Measurements from ENCODE around the gene CAMK1G. TPM values are rescaled to one million over a fixed set of nuclear protein-coding genes. Genes with fewer than 3 reads are reported as not detected.

The CAMK1G gene
- total RNA-seq, 1 experiment from 2014 or later, result 21.2 TPM

- H3K36me3 ChIP-seq (ENCODE audit: insufficient read depth, low read length, poor library complexity, severe bottlenecking), result peaks cover 62% of the 10 kb centered on the region
Measured at GRCh38 chr1:209613400-209614150, 30.1 kb downstream of the CAMK1G start.

GRCh38 chr1:209614151-209614420, 30.6 kb downstream of the CAMK1G start:
- Histone ChIP-seq H3K27me3 (replicated peaks; ENCODE audit: insufficient read depth, low read depth, low read length, poor library complexity) (no peaks in the 10 kb centered on the region), H3K4me3 (ENCODE audit: low read depth, low read length, poor library complexity, severe bottlenecking) (no peak overlapping the region), H3K27ac (ENCODE audit: low read depth, low read length, poor library complexity, severe bottlenecking) (no peak overlapping the region), H3K4me1 (ENCODE audit: insufficient read depth, low read length, poor library complexity, severe bottlenecking) (peaks cover 12% of the 10 kb centered on the region), H3K9me3 (ENCODE audit: low read depth, low read length, poor library complexity, severe bottlenecking) (no peaks in the 10 kb centered on the region), H3K36me3 (ENCODE audit: insufficient read depth, low read length, poor library complexity, severe bottlenecking) (peaks cover 61% of the 10 kb centered on the region)
- DNase-seq (ENCODE audit: low spot score), result no peak
- BruUV-seq (replicated peaks), result no TSS peak
- ChIA-PET POLR2A (ENCODE audit: low non-redundant PET) (no interaction called here), CTCF (no interaction called here)
- intact Hi-C loops (cut with micrococcal nuclease; ENCODE audit: unreplicated experiment), result no loop called here
- TF ChIP-seq CTCF (conservative IDR thresholded peaks at IDR 0.05; ENCODE audit: low read depth, low read length) (no peak), EZH2 (IDR thresholded peaks at IDR 0.05; ENCODE audit: borderline replicate concordance, low read depth, low read length, poor library complexity, severe bottlenecking) (no peak)

More at GRCh38 chr1:209613400-209614150, 30.1 kb downstream of the CAMK1G start:
- POLR2A ChIA-PET (ENCODE audit: low non-redundant PET), result no interaction called here
- H3K27me3 ChIP-seq (replicated peaks; ENCODE audit: insufficient read depth, low read depth, low read length, poor library complexity), result no peaks in the 10 kb centered on the region
- CTCF ChIA-PET, result interaction anchor here (0.6 kb wide), 1 partner anchor 48 kb away, joined by 3 read pairs; no protein-coding TSS in a partner anchor
- TF ChIP-seq EZH2 (IDR thresholded peaks at IDR 0.05; ENCODE audit: borderline replicate concordance, low read depth, low read length, poor library complexity, severe bottlenecking) (no peak), CTCF (conservative IDR thresholded peaks at IDR 0.05; ENCODE audit: low read depth, low read length) (no peak)
- DNase-seq (ENCODE audit: low spot score), result no peak
- TSS peak; percentile 36 for BruUV-seq (replicated peaks)
- H3K4me1 ChIP-seq (ENCODE audit: insufficient read depth, low read length, poor library complexity, severe bottlenecking), result peaks cover 12% of the 10 kb centered on the region
- no peak overlapping the region for H3K27ac ChIP-seq (ENCODE audit: low read depth, low read length, poor library complexity, severe bottlenecking)
- no peak overlapping the region for H3K4me3 ChIP-seq (ENCODE audit: low read depth, low read length, poor library complexity, severe bottlenecking)
- H3K9me3 ChIP-seq (ENCODE audit: low read depth, low read length, poor library complexity, severe bottlenecking), result no peaks in the 10 kb centered on the region
- intact Hi-C loops (cut with micrococcal nuclease; ENCODE audit: unreplicated experiment), result no loop called here

GRCh38 chr1:209614906-209615305, 31.4 kb downstream of the CAMK1G start:
- ChIA-PET POLR2A (ENCODE audit: low non-redundant PET) (no interaction called here), CTCF (no interaction called here)
- H3K27me3 ChIP-seq (replicated peaks; ENCODE audit: insufficient read depth, low read depth, low read length, poor library complexity), result no peaks in the 10 kb centered on the region
- no peak overlapping the region for H3K4me3 ChIP-seq (ENCODE audit: low read depth, low read length, poor library complexity, severe bottlenecking)
- intact Hi-C loops (cut with micrococcal nuclease; ENCODE audit: unreplicated experiment), result no loop called here
- H3K9me3 ChIP-seq (ENCODE audit: low read depth, low read length, poor library complexity, severe bottlenecking), result no peaks in the 10 kb centered on the region
- H3K4me1 ChIP-seq (ENCODE audit: insufficient read depth, low read length, poor library complexity, severe bottlenecking), result peaks cover 18% of the 10 kb centered on the region
- no peak for DNase-seq (ENCODE audit: low spot score)
- no peak overlapping the region for H3K27ac ChIP-seq (ENCODE audit: low read depth, low read length, poor library complexity, severe bottlenecking)
- H3K36me3 ChIP-seq (ENCODE audit: insufficient read depth, low read length, poor library complexity, severe bottlenecking), result peaks cover 56% of the 10 kb centered on the region
- no TSS peak for BruUV-seq (replicated peaks)
- TF ChIP-seq CTCF (conservative IDR thresholded peaks at IDR 0.05; ENCODE audit: low read depth, low read length), result no peak
- TF ChIP-seq EZH2 (IDR thresholded peaks at IDR 0.05; ENCODE audit: borderline replicate concordance, low read depth, low read length, poor library complexity, severe bottlenecking), result no peak

Measured in A673 (cell line).